Smooth muscle cell (in vitro differentiated cells): ENCODE measurements around the gene JAZF1. TPM values are rescaled to one million over a fixed set of nuclear protein-coding genes. Genes with fewer than 3 reads are reported as not detected.

Experiments used
- DNase-seq: peaks from one replicate; lab custom pipeline; 2025; ENCODE audit not compliant: unreplicated experiment; lab: John Stamatoyannopoulos, UW
- H2AFZ ChIP-seq: fragments of 200-600 bp; sonication (generic); 2 replicates; pipeline ENCODE4 v1.6.0; 2016; ENCODE audit warnings: antibody characterized with exemption, low read depth, mild to moderate bottlenecking
- H3F3A ChIP-seq: fragments of 200-600 bp; sonication (generic); 2 replicates; pipeline ENCODE4 v1.6.0; 2017; ENCODE audit warnings: antibody characterized with exemption, low read depth
- H3K27ac ChIP-seq: fragments of 200-600 bp; sonication (generic); 2 replicates; pipeline ENCODE4 v1.5.1; 2016; ENCODE audit warnings: low read depth, mild to moderate bottlenecking
- H3K27me3 ChIP-seq: fragments of 200-600 bp; sonication (generic); 2 replicates; pipeline ENCODE4 v1.6.1; 2016; ENCODE audit warnings: low read depth, mild to moderate bottlenecking
- H3K36me3 ChIP-seq: fragments of 200-600 bp; sonication (generic); 2 replicates; pipeline ENCODE4 v1.5.1; 2016; ENCODE audit warnings: low read depth
- H3K4me1 ChIP-seq: fragments of 200-600 bp; sonication (generic); 2 replicates; pipeline ENCODE4 v1.5.1; 2016; ENCODE audit warnings: low read depth
- H3K4me2 ChIP-seq: fragments of 200-600 bp; sonication (generic); 2 replicates; pipeline ENCODE4 v1.6.0; 2016; ENCODE audit warnings: mild to moderate bottlenecking
- H3K4me3 ChIP-seq: fragments of 200-600 bp; sonication (generic); 2 replicates; pipeline ENCODE4 v1.5.1; 2016; ENCODE audit warnings: mild to moderate bottlenecking
- H3K79me2 ChIP-seq: fragments of 200-600 bp; sonication (generic); 2 replicates; pipeline ENCODE4 v1.6.0; 2016; ENCODE audit warnings: low read depth, mild to moderate bottlenecking
- H3K9ac ChIP-seq: fragments of 200-600 bp; sonication (generic); 2 replicates; pipeline ENCODE4 v1.6.0; 2016; ENCODE audit warnings: low read depth
- H3K9me3 ChIP-seq: fragments of 200-600 bp; sonication (generic); replicated peaks from 2 replicates; pipeline ENCODE4 v1.5.1; 2016; ENCODE audit warnings: low read depth
- H4K20me1 ChIP-seq: fragments of 200-600 bp; sonication (generic); 2 replicates; pipeline ENCODE4 v1.6.0; 2016; ENCODE audit warnings: low read depth
- WGBS: methylation state at CpG from one replicate; pipeline ENCODE4 v1.1.7; 2016; ENCODE audit warnings: low lambda C conversion rate; 5-methylcytosine and 5-hydroxymethylcytosine counted together
- polyA plus RNA-seq: library from polyadenylated mRNA; unstranded; fragments of >200 nt; fragmentation: Nextera tagmentation; extraction: Ambion mirVana; gene quantifications from 2 replicates; pipeline ENCODE4 v1.2.1, GENCODE V29; 2016
- total RNA-seq: library from RNA; depleted of rRNA; stranded (reverse); fragments of >200 nt; gene quantifications from 2 replicates; pipeline ENCODE4 v1.2.3, GENCODE V29; 2014
- TF ChIP-seq, protein P1 (sequence below): fragments of 200-600 bp; sonication (generic); IDR thresholded peaks from 2 replicates; pipeline ENCODE4 v1.5.1; 2017; ENCODE audit warnings: borderline replicate concordance, mild to moderate bottlenecking, antibody characterized with exemption; ENCODE audit not compliant: insufficient read depth, poor library complexity, severe bottlenecking

JAZF1 gene
- total and polyA plus RNA-seq, 2 experiments from 2014 or later = 17.4 to 18.0 TPM

DNA sequence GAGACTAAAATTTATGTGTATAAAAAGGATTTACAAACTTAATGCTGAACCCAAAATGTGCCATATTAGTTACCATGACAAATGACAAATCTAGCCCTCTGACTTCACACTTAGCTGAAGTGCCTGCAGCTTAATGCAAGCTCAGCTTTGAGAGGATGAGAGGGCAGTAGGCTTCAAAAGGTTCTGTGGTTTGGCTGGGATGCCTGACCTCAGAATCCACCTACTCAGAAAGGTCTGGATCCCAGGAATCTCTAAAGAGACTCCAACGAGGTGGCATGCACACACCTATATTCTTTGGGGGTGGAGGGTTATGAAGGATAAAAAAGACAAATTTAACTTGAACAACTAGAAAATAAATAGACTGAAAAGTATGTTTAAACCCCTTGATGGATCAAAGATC, 227.2 kb downstream of the JAZF1 start:
- no peak overlapping the region for H2AFZ ChIP-seq
- peaks cover 21% of the 10 kb centered on the region for H3F3A ChIP-seq
- H3K4me2 ChIP-seq = peak overlapping the region; percentile 52
- H3K4me3 ChIP-seq = no peak overlapping the region
- no peak for DNase-seq
- WGBS = 7% methylated on average over 1 of the region's 1 CpG
- H3K36me3 ChIP-seq = no peaks in the 10 kb centered on the region
- H3K9ac ChIP-seq = no peak overlapping the region
- no peaks in the 10 kb centered on the region for H3K27me3 ChIP-seq
- H3K27ac ChIP-seq = peak overlapping the region; percentile 80
- TF ChIP-seq, protein P1, sequence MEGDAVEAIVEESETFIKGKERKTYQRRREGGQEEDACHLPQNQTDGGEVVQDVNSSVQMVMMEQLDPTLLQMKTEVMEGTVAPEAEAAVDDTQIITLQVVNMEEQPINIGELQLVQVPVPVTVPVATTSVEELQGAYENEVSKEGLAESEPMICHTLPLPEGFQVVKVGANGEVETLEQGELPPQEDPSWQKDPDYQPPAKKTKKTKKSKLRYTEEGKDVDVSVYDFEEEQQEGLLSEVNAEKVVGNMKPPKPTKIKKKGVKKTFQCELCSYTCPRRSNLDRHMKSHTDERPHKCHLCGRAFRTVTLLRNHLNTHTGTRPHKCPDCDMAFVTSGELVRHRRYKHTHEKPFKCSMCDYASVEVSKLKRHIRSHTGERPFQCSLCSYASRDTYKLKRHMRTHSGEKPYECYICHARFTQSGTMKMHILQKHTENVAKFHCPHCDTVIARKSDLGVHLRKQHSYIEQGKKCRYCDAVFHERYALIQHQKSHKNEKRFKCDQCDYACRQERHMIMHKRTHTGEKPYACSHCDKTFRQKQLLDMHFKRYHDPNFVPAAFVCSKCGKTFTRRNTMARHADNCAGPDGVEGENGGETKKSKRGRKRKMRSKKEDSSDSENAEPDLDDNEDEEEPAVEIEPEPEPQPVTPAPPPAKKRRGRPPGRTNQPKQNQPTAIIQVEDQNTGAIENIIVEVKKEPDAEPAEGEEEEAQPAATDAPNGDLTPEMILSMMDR = no peak
- H3K9me3 ChIP-seq = no peaks in the 10 kb centered on the region
- H3K4me1 ChIP-seq = no peaks in the 10 kb centered on the region
- peaks cover 3% of the 10 kb centered on the region for H3K79me2 ChIP-seq
- peaks cover 4% of the 10 kb centered on the region for H4K20me1 ChIP-seq

DNA sequence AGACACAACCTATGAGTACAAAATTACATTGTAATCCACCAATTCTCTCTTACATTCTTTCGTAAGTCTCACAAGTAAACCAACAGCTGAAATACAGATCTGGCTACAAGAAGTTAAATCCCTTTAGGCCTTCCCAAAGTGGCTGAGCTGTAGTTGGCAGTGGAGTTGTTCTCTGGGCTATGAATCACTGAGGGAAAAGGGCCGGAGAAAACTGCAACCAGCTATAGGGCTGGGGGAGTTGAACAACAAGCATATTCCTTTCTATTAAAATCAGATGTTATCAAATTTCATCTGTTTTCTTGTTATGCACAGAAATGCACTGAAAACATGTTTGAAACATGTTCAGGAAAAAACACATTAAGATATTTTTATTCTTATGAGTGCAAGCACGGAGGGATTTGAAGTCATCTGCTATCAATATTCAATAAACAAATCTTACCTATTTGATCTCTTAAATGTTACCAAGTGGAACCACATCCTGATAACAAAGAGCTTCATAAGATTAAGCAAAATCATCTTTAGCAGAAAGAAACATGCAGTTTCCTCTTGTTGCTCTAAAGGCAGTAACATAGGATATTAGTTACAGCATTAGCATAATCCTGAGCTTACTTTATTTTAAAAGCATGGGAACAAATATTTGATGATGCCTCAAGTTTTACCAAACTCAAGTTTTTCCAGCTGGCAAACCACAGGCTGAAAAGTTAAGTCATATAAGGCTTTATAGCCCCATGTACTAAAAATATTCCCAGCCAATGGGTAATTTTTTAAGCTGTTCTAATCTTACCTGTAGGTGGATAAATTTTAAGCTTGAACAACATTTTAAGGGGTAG, 227.9 kb downstream of the JAZF1 start:
- H3K4me3 ChIP-seq = no peak overlapping the region
- H3F3A ChIP-seq = peaks cover 14% of the 10 kb centered on the region
- H3K9me3 ChIP-seq = no peaks in the 10 kb centered on the region
- no peaks in the 10 kb centered on the region for H3K27me3 ChIP-seq
- peak overlapping the region; percentile 52 for H3K4me2 ChIP-seq
- TF ChIP-seq, protein P1 = no peak
- 29% methylated on average over 3 of the region's 3 CpGs for WGBS
- peak overlapping the region; percentile 80 for H3K27ac ChIP-seq
- DNase-seq = no peak
- no peak overlapping the region for H2AFZ ChIP-seq
- H3K9ac ChIP-seq = no peak overlapping the region
- peaks cover 3% of the 10 kb centered on the region for H3K79me2 ChIP-seq
- H4K20me1 ChIP-seq = peaks cover 4% of the 10 kb centered on the region
- no peaks in the 10 kb centered on the region for H3K4me1 ChIP-seq
- no peaks in the 10 kb centered on the region for H3K36me3 ChIP-seq

DNA sequence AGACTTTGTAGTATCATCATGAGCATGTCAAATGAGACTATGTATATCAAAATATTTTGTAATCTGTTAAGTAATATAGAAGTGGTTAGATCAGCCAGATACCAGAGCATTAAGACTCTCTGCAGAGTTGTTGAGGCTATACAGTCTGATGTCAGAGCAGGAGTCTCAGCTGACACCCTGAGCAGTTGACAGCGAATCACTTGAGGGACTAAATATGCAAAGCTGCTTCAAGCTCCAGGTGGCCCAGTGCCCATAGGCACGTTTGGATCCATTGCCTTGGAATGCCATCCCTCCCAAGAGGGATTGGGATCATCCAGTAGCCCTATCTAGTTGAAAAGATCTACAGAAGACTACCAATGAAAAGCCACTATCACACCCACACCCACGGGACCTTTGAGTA, 230.5 kb downstream of the JAZF1 start:
- Histone ChIP-seq H3K27me3 (no peaks in the 10 kb centered on the region), H3K4me3 (no peak overlapping the region), H4K20me1 (peaks cover 4% of the 10 kb centered on the region), H2AFZ (no peak overlapping the region), H3K4me2 (no peak overlapping the region), H3K79me2 (peaks cover 3% of the 10 kb centered on the region), H3K9me3 (no peaks in the 10 kb centered on the region), H3K9ac (no peak overlapping the region), H3K4me1 (peaks cover 3% of the 10 kb centered on the region), H3K27ac (no peak overlapping the region), H3K36me3 (no peaks in the 10 kb centered on the region), H3F3A (peaks cover 23% of the 10 kb centered on the region)
- DNase-seq = no peak
- 75% methylated on average over 3 of the region's 3 CpGs for WGBS
- TF ChIP-seq, protein P1 = no peak

DNA sequence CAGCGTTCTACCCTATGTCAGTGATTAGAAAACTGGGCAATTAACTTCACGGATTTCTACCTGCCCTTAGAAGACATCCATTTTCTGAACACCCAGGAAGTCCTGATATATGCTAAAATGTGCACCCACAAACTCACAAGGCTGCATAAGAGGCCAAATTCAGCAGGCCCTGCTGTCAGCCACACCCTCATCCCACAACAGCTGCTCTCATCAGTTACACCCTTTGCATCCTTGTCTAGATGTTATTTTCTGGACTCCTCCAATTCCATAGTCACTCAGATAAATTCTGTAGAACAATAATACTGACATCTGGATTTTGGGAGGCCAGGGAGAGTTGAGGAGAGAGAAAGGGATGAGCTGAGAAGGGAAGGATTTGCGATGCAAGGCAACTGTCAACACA, 231.7 kb downstream of the JAZF1 start:
- Histone ChIP-seq H3F3A (peaks cover 23% of the 10 kb centered on the region), H3K27me3 (no peaks in the 10 kb centered on the region), H3K4me2 (no peak overlapping the region), H3K27ac (no peak overlapping the region), H3K9me3 (no peaks in the 10 kb centered on the region), H3K36me3 (no peaks in the 10 kb centered on the region), H2AFZ (no peak overlapping the region), H3K4me3 (no peak overlapping the region), H3K79me2 (peaks cover 5% of the 10 kb centered on the region), H3K4me1 (peaks cover 3% of the 10 kb centered on the region), H3K9ac (no peak overlapping the region), H4K20me1 (peaks cover 4% of the 10 kb centered on the region)
- TF ChIP-seq, protein P1 = no peak
- 94% methylated on average over 3 of the region's 3 CpGs for WGBS
- DNase-seq = no peak
